Pons (tissue), 1 donor: ENCODE data around the gene ZNF627.
"Not testable (repeated sequence)": the region's sequence is repeated elsewhere in the genome, so short reads cannot be mapped to it uniquely, and the experiment has no call there.

Source experiments
- DNase-seq: peaks from one replicate; pipeline ENCODE4 v3.0.0-alpha.2; 2016; ENCODE audit warnings: low spot score

Gene ZNF627

GRCh38 chr19:11574689-11575088, 22.6 kb upstream of the ZNF627 start:
- DNase-seq = no peak

- DNase-seq = no peak
These were observed 21.1 kb upstream of the ZNF627 start for GRCh38 chr19:11576227-11576626.

- DNase-seq = no peak
These were observed 19.6 kb upstream of the ZNF627 start, which contains the start of gene ACP5 for GRCh38 chr19:11577451-11578257. TSS of gene ACP5 (minus strand) at chr19:11577645. CDS start at chr19:11577317, 328 bp downstream.

- no peak for DNase-seq
These were observed 18.8 kb upstream of the ZNF627 start for GRCh38 chr19:11578258-11579142.

- DNase-seq = no peak
These were observed 17.2 kb upstream of the ZNF627 start for GRCh38 chr19:11580116-11580515.

- no peak for DNase-seq
These were observed 15.5 kb upstream of the ZNF627 start for GRCh38 chr19:11581740-11582139.

- no peak for DNase-seq
These were observed 11.0 kb upstream of the ZNF627 start for GRCh38 chr19:11586331-11586730.

GRCh38 chr19:11587302-11587974, 9.8 kb upstream of the ZNF627 start:
- DNase-seq = peak; percentile 56

- no peak for DNase-seq
These were observed 9.2 kb upstream of the ZNF627 start for GRCh38 chr19:11587975-11588631.

GRCh38 chr19:11594084-11594483, 3.2 kb upstream of the ZNF627 start:
- DNase-seq = no peak

- DNase-seq = no peak
These were observed 1.1 kb upstream of the ZNF627 start for GRCh38 chr19:11596156-11596555.

GRCh38 chr19:11598103-11598483, 810 bp downstream of the ZNF627 start:
- DNase-seq = no peak

- DNase-seq = no peak
These were observed 1.5 kb downstream of the ZNF627 start for GRCh38 chr19:11598746-11599145.

- not testable (repeated sequence) for DNase-seq
These were observed 2.4 kb downstream of the ZNF627 start for GRCh38 chr19:11599704-11600103.

GRCh38 chr19:11606484-11606883, 9.2 kb downstream of the ZNF627 start:
- no peak for DNase-seq

- no peak for DNase-seq
These were observed 14.4 kb downstream of the ZNF627 start for GRCh38 chr19:11611730-11612129.

GRCh38 chr19:11612816-11613511, 15.7 kb downstream of the ZNF627 start:
- no peak for DNase-seq

GRCh38 chr19:11617180-11618062, 20.1 kb downstream of the ZNF627 start:
- DNase-seq = no peak

- no peak for DNase-seq
These were observed 23.3 kb downstream of the ZNF627 start for GRCh38 chr19:11620553-11620952.

- DNase-seq = not testable (repeated sequence)
These were observed 25.1 kb downstream of the ZNF627 start for GRCh38 chr19:11622401-11622800.
